Stomach (tissue), 4 donors: Measurements from ENCODE around the gene BABAM2.

ENCODE experiments used
- POLR2A ChIP-seq, 4 donors: fragments of 450-650 bp; IDR thresholded peaks; one replicate each; pipeline ENCODE4 v1.6.1; 2016; ENCODE audit warnings: antibody characterized with exemption in 4 of 4, control low read depth in 2 of 4, mild to moderate bottlenecking in 1 of 4, moderate library complexity in 1 of 4
- POLR2AphosphoS5 ChIP-seq, 3 donors: sonication (generic); formaldehyde crosslinking; IDR thresholded peaks; one replicate each; pipeline ENCODE4 v1.6.1; 2016; ENCODE audit warnings: antibody characterized with exemption in 3 of 3

- TF ChIP-seq POLR2AphosphoS5 (IDR thresholded peaks at IDR 0.05) (no peak), POLR2A (IDR thresholded peaks at IDR 0.05) (no peak)
These were observed 325.8 kb downstream of the BABAM2 start for GRCh38 chr2:28216331-28216730.
